ENCODE measurements around the gene PASD1.
"Not testable (repeated sequence)": the region's sequence is repeated elsewhere in the genome, so short reads cannot be mapped to it uniquely, and the experiment has no call there.

Gene PASD1

DNA sequence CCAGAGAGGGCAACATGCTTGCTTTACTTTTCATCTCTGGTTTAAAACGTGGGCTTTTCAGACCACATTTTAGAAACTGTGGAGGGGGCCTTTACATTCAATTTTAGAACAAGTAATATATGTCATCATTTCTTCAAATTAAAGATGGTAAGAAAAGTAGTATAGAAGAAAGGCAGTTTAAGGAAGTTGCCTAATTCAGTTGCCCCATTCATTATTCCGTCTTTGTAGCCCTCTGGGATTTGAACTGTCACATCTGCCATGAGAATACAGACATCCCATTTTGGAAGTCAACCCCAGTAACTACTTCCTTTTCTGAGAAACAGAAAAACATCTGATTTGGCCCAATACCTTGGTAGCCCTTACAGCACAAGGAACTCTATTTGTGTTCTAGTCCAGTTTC, 61.2 kb downstream of the PASD1 start:
- DNase-seq = no peak

DNA sequence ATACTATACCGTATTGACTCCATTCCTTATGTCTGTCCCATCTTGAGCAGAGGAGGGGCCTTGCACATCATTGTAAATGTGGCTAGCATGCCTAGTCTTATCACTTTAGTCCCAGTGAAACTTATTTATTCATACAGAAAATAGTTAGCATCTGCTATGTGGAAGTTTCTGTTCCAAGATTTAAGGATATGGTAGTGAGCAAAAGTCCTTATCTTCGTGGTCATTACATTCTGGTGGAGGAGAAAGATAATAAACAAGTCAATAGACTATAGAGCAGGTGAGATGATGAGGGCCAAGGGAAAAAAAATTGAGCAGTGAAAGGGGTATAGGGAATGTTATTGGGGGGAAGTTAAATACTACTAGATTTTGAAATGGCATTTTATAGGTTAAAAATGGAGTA, 68.3 kb downstream of the PASD1 start:
- DNase-seq = no peak

DNA sequence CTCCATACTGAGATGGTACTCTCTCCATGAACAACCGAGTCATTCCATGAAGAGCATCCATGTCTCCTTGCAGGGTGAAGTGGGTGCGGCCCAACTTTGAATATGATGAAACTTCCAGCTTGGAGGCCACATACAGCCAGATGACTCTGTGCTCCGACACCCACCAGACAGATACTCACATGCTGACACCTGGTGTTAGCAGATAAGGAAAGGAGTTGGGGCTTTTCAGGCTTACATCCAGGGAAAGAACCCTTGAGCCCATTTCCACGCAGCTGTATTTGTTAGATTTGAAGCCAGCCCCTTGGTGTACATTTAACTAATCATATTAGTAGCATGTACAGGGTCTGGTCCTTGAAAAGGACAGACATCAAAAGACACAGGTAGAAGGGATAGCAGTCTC, 69.7 kb downstream of the PASD1 start:
- DNase-seq = no peak

DNA sequence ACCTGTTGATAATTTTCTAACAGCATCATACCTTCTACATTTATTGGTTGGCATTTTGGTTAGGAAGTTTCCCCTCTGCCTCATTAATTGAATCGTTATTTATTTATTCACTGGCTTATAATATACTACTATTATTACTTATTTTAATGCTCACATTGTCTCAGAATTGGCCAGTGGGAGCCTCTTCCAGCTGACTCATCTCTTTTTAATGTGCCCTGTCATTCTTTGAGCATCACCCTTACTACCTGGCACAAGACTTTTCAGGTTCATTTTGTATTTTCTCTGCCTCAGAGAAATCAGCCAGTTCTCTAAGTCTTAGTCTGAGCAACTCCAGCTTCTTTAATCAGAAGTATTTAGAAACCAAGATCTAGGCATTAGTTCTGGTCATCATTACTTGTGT, 71.5 kb downstream of the PASD1 start:
- no peak for DNase-seq

DNA sequence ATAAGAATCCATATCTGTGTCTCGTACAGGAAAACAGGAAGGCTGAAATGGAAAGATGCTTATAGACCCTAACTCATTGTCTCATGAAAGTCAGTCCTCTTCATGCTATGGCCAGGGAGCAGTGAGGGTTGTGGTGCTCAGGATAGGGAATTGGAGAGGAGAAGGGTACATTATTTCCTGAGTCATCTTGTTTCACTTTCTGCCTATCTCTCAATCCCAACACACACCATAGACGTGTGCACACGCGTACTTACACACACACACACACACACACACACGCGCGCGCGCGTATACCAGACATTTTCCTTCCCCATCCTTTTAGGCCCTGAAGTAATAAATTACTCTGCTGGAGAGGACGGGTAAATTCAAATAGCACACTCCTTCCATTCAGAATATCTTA, 78.1 kb downstream of the PASD1 start:
- no peak for DNase-seq

DNA sequence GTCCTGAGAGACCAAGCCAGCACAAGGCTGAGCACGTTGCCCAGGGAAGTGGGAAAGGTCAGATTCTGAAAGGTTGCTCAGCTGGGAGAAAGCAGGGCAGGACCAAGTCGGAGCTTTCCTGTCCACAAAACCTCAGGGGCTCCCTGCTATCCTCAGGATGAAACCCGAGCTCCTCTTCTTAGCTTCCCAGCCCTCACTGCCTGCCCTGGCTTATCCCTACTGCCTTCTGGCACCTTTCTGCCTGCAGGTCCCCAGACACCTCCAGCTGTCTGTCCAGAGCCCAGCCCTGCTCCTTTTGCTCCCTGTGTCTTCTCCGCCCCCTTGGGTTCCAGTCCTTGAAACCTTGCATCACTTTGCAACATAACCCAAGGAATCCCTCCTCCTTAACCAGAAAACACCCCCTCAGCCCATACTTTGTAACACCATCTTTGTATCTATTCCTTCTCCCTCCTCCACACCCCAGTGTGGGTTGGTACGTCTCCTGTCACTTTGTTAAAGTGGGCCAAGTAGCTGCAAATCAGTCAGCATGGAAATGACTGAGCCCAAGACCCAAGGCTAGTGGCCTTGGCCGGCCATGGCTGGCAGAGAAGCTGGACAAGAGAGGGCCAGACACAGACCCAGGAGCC, 111.8 kb downstream of the PASD1 start:
- DNase-seq = no peak

DNA sequence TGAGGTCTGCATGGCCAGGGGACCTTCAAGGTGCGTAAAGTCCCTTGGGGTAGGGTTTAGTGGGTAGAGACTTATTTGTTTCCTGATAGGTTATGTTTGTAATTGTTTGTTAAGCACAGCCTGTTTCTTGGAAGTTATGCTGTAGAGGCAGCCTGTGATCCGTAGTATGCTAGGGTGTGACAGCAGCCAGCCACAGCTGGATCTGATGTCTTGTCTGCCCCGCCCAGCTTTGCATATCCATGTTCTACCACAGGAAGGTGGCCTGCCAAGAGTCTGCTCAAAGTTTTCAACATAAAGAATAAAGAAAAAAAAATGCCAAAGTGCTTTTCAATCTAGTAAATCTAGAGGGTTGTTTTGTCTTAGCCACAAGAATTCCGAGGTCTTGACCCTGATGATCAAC, 112.7 kb downstream of the PASD1 start:
- DNase-seq = no peak

DNA sequence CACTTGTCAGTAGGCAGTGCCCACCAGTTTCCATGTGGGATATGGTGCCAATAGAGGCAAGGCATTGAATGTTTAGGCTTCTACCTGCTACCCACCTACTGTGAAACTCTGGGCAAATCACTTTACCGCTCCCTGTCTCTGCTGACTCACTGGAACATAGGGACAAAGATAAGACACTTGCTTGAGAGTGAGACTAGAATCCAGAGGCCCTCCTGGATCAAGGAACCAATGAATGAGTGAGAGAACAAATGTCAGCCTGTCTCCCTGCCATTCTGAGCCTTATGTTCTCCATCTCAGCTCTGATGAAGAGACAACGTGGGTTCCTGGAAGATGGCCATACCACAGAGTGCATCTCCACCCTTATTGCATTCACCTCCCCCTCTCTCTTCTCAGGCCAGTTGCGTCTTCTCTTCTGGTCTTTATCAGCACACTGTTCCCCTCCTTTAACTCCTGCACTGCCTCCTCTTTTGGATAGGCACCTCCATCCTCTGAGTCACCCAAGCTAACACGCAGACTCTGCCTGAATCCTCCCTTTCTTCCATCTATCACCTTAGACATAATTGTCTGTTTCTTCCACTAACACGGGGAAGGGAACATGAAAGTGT, 116.4 kb downstream of the PASD1 start:
- no peak for DNase-seq

DNA sequence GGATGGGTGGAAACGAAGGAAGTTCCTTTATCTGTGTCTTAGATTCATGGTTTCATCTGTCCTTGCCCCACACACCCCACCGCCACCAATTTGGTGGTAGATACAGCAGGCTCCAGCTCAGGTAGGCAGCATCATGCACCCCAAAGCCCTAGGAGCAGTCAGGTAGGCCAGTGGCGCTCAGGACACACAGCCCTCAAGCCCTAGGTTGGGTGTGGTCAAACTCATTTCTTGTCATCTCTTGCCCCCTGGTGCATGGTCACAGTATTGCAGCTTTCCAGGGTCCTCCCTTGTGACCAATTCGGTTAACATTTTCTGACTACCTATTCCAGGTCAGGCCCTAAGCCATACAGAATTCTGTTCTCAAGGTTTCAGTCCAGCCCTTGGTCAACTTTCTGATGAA, 117.3 kb downstream of the PASD1 start:
- DNase-seq = peak; percentile 76

DNA sequence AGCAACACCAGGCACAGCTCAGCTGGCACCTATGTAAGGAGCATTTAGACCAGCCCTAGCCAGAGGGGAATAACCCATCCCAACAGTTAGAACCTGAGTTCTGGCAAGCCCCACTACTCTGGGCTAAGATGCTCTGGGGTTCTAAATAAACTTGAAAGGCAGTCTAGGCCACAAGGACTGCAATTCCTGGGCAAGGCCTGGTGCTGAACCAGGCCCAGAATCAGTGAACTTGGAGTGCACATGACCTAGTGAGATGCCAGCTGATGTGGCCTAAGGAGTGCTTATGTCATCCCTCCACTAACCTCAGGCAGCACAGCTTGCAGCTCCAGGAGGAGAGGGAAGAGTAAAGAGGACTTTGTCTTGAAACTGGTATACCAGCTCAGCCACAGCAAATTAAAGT, 124.2 kb downstream of the PASD1 start:
- no peak for DNase-seq

DNA sequence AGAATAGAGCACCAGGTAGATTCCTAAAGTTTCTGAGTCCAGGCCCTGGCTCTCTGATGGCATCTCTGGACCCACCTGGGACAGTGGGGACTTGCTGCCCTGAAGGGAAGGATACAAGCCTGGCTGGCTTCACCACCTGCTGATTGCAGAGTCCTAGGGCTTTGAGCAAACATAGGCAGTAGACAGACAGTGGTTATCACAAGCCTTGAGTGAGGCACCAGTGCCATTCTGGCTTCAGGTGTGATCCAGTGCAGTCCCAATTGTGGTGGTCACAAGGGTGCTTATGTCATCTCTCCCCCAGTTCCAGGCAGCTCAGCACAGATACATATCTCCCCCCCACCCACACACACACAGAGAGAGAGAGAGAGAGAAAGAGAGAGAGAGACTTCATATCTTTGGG, 125.2 kb downstream of the PASD1 start:
- DNase-seq = no peak

DNA sequence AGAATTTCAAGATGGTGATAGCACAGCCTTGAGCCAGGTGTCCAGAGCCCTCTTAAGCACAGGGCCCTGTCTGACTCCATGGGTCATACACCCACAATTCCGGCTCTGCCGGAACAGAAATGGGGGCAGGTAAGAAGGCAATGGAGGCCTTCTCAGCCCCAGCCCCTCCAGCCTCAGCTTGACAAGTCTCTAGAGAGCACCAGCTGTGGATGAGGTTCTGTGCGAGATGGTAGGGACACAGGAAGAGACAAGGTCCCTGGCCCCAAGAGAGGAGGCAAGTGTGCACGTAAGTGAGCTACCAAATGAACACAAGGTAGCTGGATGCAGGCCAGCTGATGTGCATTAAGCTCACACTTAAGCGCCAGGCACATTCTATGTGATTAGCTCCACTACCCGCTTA, 129.3 kb downstream of the PASD1 start:
- no peak for DNase-seq

DNA sequence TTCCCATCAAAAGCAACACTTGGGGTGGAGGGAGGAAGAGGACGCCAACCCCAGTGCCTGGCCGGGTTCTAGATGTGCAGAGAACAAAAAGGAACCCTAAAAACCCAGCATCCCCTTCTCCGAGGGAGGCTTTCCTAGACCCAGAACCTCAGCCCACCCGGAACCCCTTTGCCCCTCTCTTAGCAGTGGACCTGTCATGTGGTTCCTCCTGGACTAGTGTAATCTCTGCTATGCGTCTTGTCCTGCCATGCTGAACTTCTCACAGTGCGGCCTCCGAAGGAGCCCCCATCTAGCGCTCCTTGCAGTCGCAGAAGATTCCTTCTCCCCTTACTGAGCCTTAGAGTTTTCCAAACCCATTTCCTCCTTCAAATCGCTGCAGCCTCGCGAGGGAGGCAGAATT, 130.6 kb downstream of the PASD1 start:
- no peak for DNase-seq

DNA sequence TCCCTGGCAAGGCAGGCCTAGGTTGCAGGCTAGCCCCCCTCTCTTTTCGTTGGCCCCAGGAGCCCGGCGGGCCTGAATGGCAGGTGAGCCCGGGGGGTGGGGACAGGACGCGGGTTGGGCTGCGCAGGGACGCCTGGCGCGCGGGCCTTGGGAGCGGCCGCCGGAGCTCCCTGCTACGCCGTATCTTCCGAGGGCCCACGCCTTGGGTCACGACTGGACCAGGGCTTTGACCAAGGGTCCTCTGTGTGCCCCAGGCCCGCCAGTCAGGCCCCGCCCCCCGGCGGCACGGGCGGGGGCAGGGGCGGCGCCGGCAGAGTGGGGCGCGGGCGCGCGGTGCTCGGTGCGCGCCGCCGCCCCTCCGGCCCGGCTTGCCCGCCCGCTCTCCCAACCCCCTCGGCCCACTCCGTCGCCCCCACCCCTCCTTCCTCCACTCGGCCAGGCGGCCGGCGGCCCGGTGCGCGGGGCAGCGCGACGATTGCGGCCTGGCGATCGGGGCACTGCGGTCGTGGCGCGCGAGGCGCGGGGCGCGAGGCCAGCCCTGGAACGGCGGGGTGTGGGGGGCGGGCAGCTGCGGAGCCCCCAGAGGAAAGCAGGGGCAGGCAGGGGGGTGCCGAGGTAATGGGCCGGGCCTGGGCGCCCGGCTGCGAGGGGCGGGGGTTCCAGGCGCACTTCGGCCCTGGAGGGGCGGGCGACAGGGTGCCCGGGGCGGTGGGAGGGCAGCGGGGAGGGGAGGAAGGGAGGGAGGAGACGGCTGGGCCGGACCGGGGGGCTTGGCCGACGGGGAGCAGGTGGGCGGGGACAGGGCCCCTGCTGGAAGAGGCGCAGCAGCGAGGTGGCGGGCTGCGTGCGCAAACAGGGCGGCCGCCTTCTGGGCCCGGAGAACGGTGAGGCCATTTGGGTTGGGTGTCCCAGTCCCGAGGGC, 131.4 kb downstream of the PASD1 start, which contains the start of gene PRRG3:
Gene PRRG3, plus strand, starts transcription at position 798 of the 922 bp plus-strand sequence. CDS start 3,357 bp downstream, outside the sequence.
- no peak for DNase-seq

DNA sequence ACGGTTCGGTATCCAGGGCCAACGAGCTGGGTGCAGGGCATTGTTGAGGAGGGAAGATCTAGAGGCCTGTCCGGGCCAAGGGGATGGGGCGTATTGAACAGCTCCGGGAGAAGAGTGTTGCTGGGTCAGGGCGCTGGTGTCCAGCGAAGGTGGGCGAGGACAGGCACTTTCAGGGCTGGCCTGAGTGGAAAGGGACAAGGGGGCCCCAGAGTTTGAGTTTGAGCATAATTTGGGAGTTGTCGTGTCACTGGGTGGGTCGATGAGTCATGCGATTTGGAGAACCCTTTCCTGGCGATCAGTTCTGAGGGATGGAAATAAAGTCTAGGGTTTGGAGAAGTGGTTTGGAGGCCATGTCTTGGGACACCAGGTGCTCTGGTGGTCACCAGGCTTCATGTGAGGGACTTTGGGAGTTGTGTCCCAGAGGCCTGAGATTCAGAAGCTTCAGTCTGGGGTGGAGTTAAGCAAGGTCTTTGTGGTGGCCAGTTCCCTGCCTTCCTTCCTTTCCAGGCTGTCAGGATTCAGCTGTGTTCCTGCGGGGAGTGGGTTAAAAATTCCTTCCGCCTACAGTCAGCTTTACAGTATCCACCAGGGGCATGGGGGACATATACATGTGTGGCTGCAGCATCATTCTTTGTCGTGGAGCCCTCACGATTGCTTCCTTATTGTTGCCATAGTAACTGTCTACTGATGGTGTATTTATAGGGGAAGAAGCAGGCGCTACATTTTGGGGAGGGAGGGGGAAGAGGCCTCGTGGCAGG, 132.3 kb downstream of the PASD1 start:
- DNase-seq = no peak

DNA sequence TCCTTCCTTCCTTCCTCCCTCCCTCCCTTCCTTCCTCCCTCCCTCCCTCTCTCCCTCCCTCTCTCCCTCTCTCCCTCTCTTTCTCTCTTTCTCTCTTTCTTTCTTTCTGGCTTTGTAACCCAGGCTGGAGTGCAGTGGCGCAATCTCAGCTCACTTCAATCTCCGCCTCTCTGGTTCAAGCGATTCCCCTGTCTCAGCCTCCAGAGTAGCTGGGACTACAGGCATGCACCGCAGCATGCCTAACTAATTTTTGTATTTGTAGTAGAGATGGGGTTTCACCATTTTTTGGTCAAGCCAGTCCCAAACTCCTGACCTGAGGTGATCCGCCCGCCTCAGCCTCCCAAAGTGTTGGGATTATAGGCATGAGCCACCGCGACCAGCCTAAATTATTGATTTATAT, 133.6 kb downstream of the PASD1 start:
- DNase-seq = not testable (repeated sequence)

DNA sequence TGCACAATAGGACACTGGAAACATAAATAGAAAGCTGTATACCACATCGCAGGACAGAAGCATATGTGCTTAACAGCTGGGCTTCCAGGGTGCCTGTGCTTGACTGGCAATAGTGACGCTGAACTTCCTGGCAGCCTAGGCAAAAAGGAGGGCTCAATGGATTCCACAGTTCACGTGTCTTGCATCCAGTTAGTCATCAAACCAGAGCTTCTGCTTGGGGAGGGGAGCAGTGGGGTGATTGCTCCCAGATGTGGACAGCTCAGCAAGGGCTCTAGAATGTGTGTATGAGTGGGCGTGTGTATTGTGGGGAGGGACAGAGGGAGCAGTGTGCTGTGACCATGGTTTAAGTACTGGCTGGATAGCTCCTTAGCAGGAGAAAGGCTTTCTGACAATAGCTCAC, 134.0 kb downstream of the PASD1 start:
- no peak for DNase-seq

DNA sequence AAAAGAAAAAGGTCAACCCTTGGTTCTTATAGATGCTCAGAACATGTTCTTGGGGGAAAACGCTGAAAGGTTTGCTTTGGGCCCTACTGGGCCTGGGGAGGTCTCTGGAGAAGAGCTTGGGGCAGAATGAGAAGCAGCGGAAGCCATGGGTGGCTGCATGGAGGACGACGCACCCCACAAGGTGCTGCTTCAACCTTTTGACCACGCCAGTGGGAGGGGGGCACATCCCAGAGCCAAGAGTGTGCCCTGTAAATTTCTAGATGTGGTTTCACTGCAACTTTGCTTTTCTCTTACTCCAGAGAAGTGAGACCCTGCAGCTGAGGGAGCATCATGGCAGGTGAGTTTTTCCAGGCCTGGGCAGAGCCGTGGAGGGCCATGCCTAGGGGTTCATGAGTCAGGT, 135.0 kb downstream of the PASD1 start:
- DNase-seq = no peak

DNA sequence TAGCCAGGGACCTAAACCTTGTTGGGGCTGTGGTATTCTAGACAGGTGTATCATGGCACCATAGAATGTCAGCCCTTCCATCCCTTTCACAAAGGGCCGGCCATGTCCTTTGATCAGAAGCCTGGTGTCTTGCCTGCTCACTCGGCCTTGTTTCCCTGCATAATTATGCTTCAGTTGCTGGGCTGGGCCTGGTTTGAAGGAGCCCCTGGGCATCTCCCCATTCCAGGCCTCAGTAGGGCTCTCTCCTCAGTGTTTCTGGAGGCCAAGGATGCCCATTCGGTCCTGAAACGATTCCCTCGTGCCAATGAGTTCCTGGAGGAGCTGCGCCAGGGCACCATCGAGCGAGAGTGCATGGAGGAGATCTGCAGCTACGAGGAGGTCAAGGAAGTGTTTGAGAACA, 136.3 kb downstream of the PASD1 start:
- no peak for DNase-seq

DNA sequence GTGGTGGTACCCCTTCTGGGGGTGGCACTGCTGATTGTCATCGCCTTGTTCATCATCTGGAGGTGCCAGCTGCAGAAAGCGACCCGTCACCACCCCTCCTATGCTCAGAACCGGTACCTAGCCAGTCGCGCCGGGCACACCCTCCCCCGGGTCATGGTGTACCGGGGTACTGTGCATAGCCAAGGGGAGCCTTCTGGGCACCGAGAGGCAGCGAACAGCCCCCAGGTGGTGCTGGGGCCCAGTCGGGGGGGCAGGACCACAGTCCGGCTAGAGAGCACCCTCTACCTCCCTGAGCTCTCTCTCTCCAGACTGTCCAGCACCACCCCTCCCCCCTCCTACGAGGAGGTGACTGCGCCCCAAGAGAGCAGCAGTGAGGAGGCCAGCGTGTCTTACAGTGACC, 137.1 kb downstream of the PASD1 start:
- DNase-seq = no peak

DNA sequence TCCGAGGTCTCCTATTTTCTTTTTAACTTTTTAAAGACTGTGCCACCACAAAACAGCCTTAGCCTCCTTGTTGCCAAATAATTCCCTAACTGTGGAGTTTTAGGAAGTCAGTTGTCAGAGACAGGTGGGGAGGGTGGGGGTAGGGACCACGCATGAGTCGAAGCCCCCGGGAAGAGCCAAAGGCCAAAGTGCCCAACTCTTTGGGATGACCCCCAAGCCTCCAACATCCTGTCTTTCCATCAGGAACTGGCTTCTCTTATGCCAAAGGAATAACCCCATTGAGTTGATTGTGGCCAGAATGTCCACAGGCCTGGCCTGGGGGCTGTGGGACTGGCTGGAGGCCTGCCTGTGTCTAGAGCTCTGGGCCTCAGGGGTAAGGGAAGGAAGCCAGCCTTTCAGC, 137.6 kb downstream of the PASD1 start:
- no peak for DNase-seq

DNA sequence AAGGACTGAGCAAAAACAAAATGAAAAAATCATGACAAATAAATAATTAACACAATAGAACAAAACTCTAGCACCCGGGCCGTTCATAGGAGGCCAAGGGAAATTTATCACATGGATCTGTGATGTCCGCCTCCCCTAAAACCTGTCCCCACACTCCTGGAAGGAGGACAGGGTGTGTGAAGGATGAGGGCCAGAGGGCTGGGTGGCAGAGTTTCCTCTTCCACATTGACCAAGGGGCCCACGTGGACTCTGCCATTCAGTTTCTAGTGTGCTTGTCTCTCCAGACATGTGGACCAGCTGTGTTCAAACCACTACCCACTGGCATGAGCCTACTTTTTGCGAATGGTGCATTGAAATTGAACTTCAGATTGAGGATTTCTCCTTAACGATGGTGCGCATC, 138.1 kb downstream of the PASD1 start:
- no peak for DNase-seq

DNA sequence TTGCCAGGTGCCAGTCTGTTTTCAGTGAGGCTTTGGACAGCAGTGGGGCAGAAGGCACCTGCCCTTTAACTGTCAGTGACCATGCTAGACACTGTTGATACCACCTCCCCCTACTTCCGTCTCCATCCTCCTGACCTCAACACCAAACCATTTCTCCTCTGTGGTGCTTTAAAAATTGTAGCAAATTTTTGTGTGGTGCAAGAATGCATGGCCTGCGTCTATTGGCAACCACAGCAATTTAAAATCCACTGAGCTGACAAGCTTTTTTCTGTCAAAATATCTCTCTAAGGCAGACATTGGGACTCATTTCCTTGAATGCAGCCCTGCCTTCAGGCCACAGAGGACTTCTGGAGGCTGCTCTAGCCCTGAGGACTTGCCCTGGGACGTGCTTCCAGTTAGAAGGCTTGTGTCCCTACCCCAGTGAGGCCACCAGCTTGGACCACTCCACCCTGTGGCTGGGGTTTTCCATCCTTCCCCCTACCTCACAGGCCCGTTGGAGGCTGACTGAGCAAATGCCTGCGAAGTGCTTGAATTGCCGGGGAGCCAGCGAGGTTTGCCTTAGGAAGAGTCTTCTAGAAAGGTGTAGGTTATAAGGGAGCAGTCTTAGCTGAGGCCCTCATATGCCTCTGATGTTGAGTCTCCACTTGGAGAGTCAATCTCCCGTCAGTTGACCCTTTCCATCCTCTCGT, 138.7 kb downstream of the PASD1 start:
- DNase-seq = no peak

Data from activated effector memory CD4-positive, alpha-beta T cell treated with anti-CD3 and anti-CD28 coated beads, Interleukin-2, amount 50 U/mL, for 16 hours (primary cell).